GM20000 (cell line): ENCODE measurements around the gene LSM14A.
A peak's percentile ranks its signal among the peaks of the same experiment; 100 is the strongest.

Source experiments
- DNase-seq: peaks from one replicate; pipeline ENCODE4 v3.0.0; 2012; ENCODE audit warnings: low spot score
- CTCF ChIP-seq: IDR thresholded peaks from 2 replicates; pipeline ENCODE4 v1.5.1; 2012; ENCODE audit warnings: mild to moderate bottlenecking, control low read depth; ENCODE audit errors: extremely low read depth, missing control alignments

LSM14A gene

GRCh38 chr19:34228347-34228746, 56.0 kb downstream of the LSM14A start:
- no peak for DNase-seq
- TF ChIP-seq CTCF: no peak

- no peak for TF ChIP-seq CTCF
- no peak for DNase-seq
These were observed 56.5 kb downstream of the LSM14A start for GRCh38 chr19:34228762-34229161.

GRCh38 chr19:34229721-34230120, 57.4 kb downstream of the LSM14A start:
- TF ChIP-seq CTCF: no peak
- DNase-seq: no peak

- no peak for DNase-seq
- TF ChIP-seq CTCF: no peak
These were observed 58.5 kb downstream of the LSM14A start for GRCh38 chr19:34230820-34231219.

GRCh38 chr19:34231439-34231838, 59.1 kb downstream of the LSM14A start:
- TF ChIP-seq CTCF: no peak

GRCh38 chr19:34232566-34233481, 60.5 kb downstream of the LSM14A start:
- peak; percentile 31 for DNase-seq
- no peak for TF ChIP-seq CTCF

More at GRCh38 chr19:34231439-34231838, 59.1 kb downstream of the LSM14A start:
- no peak for DNase-seq

GRCh38 chr19:34235425-34235940, 63.2 kb downstream of the LSM14A start:
- DNase-seq: no peak
- TF ChIP-seq CTCF: no peak
